Glutamatergic neuron (in vitro differentiated cells): Measurements from ENCODE around the gene SP6. TPM values are rescaled to one million over a fixed set of nuclear protein-coding genes. Genes with fewer than 3 reads are reported as not detected.

Experiments
- DNase-seq: peaks from one replicate; pipeline ENCODE4 v3.0.0; 2022
- H3K27ac Mint-ChIP-seq: one replicate; pipeline ENCODE4 v1.8.0; 2020; ENCODE audit warnings: mild to moderate bottlenecking, mixed read lengths, inconsistent platforms; ENCODE audit not compliant: unreplicated experiment
- H3K27me3 Mint-ChIP-seq: one replicate; pipeline ENCODE4 v1.8.0; 2020; ENCODE audit warnings: mild to moderate bottlenecking, moderate library complexity, mixed read lengths, inconsistent platforms; ENCODE audit not compliant: unreplicated experiment
- H3K36me3 Mint-ChIP-seq: one replicate; pipeline ENCODE4 v1.8.0; 2020; ENCODE audit warnings: mild to moderate bottlenecking, mixed read lengths, inconsistent platforms; ENCODE audit not compliant: unreplicated experiment
- H3K4me1 Mint-ChIP-seq: one replicate; pipeline ENCODE4 v1.8.0; 2020; ENCODE audit warnings: mild to moderate bottlenecking, low read depth, mixed read lengths, inconsistent platforms; ENCODE audit not compliant: unreplicated experiment
- H3K4me3 Mint-ChIP-seq: one replicate; pipeline ENCODE4 v1.8.0; 2020; ENCODE audit warnings: mild to moderate bottlenecking, mixed read lengths, inconsistent platforms; ENCODE audit not compliant: unreplicated experiment
- H3K9me3 Mint-ChIP-seq: one replicate; pipeline ENCODE4 v1.8.0; 2020; ENCODE audit warnings: mild to moderate bottlenecking, moderate library complexity, mixed read lengths, inconsistent platforms; ENCODE audit not compliant: unreplicated experiment
- total RNA-seq: library from RNA; stranded (reverse); fragmentation: NEBNext Ultra II Directional; extraction: Animal tissue kit (Norgen Biotek cat#: 25700); gene quantifications from one replicate; pipeline ENCODE4 v1.2.1, GENCODE V29; 2021; ENCODE audit not compliant: unreplicated experiment
- TF ChIP-seq, protein P1 (sequence below): fragments of 200-600 bp; sonication (generic); IDR thresholded peaks from one replicate; pipeline ENCODE4 v1.5.0; 2021; ENCODE audit not compliant: partially characterized antibody, unreplicated experiment

Gene SP6
- total RNA-seq, 1 donor from 2014 or later: 1.7 TPM

DNA sequence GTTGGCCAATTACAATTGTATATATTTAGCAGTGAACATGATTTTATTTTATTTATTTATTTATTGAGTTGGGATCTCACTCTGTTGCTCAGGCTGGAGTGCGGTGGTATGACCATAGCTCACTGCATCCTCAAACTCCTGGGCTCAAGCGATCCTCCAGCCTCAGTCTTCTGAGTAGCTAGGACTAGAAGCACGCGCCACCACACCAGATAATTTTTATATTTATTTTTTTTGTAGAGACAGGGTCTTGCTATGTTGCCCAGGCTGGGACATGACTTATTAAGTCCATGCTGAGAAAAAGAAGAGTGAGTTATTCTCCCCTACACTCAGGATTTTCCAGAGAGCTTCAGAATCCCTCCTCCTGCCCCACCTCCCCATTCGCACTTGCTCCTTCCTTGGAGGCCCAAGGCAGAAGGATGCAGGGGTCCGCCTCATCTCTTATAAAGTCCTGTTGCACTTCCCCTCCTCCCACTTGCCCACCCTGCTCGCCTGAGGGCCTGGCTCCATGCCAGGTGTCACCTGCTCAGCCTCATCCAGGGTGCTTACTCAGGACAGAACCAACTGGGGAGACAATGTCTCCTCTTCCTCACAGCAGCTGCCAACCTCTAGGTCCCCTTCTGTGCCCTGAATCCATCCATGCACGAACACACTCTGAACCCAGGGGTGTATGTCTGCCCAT is 29.0 kb upstream of the SP6 start:
- peaks cover 12% of the 10 kb centered on the region for H3K27me3 Mint-ChIP-seq
- H3K9me3 Mint-ChIP-seq: peaks cover 4% of the 10 kb centered on the region
- DNase-seq: no peak
- H3K36me3 Mint-ChIP-seq: no peaks in the 10 kb centered on the region
- no peak overlapping the region for H3K4me3 Mint-ChIP-seq
- TF ChIP-seq, protein P1, sequence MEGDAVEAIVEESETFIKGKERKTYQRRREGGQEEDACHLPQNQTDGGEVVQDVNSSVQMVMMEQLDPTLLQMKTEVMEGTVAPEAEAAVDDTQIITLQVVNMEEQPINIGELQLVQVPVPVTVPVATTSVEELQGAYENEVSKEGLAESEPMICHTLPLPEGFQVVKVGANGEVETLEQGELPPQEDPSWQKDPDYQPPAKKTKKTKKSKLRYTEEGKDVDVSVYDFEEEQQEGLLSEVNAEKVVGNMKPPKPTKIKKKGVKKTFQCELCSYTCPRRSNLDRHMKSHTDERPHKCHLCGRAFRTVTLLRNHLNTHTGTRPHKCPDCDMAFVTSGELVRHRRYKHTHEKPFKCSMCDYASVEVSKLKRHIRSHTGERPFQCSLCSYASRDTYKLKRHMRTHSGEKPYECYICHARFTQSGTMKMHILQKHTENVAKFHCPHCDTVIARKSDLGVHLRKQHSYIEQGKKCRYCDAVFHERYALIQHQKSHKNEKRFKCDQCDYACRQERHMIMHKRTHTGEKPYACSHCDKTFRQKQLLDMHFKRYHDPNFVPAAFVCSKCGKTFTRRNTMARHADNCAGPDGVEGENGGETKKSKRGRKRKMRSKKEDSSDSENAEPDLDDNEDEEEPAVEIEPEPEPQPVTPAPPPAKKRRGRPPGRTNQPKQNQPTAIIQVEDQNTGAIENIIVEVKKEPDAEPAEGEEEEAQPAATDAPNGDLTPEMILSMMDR: no peak
- peaks cover 10% of the 10 kb centered on the region for H3K4me1 Mint-ChIP-seq
- H3K27ac Mint-ChIP-seq: no peak overlapping the region

DNA sequence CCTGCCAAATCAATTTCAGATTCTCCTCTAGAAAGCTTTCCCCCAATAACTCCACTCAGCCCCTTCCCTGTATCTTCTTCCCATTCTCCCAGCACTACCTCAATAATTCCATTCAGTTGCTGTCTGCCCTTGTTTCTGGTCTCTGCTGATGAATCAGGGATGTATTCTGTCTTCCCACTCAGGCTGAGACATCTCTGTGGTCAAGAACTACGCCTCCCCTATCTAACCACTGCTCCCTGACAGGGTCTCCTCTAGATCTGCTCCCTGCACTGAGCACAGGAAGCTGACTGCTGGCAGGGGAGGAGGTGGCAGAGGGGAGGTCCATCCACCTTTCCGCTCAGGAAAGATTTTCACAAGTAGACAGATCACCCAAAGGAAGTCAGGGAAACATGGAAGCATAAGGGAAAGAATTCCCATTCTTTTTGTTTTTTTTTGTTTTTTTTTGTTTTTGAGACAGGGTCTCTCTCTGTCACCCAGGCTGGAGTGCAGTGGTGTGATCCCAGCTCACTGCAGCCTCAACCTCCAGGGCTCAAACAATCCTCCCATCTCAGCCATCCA is 28.1 kb upstream of the SP6 start:
- Mint-ChIP-seq H3K9me3 (peaks cover 4% of the 10 kb centered on the region), H3K36me3 (no peaks in the 10 kb centered on the region), H3K27me3 (peaks cover 10% of the 10 kb centered on the region), H3K27ac (no peak overlapping the region), H3K4me3 (no peak overlapping the region), H3K4me1 (peaks cover 12% of the 10 kb centered on the region)
- TF ChIP-seq, protein P1: no peak
- DNase-seq: no peak

DNA sequence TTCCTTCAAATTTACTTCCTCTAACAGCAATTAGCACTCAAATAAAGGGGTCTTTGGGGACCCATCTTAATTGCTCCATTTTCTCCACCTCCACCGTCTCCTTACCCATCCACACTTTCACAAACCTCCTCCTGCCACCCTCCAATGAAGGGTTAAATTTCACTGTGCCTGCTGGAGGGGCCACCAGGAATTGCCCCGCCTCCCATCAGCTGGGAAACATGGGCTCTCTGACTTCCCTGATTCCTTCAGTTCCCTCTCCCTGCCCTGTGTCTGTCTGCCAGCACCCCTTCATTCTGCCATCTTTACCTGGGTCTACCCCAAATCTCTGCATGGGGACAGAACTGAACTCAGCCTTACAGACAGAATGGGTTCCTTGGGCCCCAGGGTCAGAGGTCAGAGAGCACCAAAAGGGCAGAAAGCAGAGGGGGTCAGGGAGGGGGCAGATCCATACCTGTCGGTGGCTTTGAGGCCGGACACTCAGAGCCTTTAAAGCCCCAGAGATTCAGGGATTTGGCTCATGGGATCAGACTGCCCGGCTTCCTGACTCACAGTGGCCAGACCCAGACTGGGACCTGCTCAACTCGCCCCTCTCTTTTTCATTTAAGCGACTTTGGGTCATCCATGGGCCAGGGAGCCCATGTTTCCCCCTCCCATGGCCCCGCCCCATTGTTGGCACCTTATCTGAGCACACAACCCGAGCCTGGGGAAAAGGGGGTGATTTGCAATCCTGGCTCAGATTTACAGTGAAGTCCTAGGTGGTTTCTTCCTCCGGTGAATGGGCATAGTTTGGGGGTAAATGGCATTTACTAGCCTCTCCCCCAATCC is 27.5 kb upstream of the SP6 start:
- Mint-ChIP-seq H3K9me3 (peaks cover 4% of the 10 kb centered on the region), H3K36me3 (no peaks in the 10 kb centered on the region), H3K27me3 (peaks cover 10% of the 10 kb centered on the region), H3K4me1 (peaks cover 12% of the 10 kb centered on the region), H3K27ac (no peak overlapping the region), H3K4me3 (no peak overlapping the region)
- TF ChIP-seq, protein P1: no peak
- DNase-seq: no peak

DNA sequence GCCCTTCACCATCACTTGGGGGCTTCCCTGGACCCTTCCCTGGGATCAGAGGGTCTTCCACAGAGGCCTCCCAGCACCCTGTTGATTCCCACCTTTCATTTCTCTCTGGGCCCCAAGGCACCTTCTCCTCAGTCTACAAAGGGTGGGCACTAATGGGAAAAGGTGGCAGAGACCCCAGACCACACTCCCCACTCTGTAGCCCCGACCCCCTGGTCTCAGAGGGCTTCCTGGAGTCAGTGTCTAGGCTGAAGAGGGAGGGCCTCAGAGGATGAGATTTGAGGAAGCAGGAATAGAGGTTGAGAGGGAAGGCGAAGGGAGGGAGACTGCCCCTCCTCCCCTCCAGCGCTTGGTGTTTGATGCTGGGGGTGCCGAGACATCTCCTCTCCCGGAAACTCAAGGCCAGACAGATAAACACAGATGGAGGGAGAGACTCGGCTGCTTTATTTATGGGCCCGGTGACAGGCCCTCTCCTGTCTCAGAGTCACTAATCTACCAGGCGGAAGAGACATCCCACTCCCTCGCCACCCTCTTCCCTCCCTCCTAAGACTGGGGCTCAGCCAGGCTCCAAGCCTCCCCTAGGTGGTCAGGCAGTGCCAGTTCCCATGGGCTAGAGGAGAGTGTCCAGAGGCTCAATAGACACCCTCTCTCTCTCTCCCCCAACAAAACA is 26.5 kb upstream of the SP6 start:
- Mint-ChIP-seq H3K4me3 (no peak overlapping the region), H3K36me3 (no peaks in the 10 kb centered on the region), H3K9me3 (peaks cover 4% of the 10 kb centered on the region), H3K4me1 (peaks cover 12% of the 10 kb centered on the region), H3K27me3 (peaks cover 10% of the 10 kb centered on the region), H3K27ac (no peak overlapping the region)
- no peak for DNase-seq
- TF ChIP-seq, protein P1: no peak
